T-helper 2 cell treated with Interferon-gamma antibody and Interleukin-4, amounts not matched to agents 5 μg/mL and 100 μg/mL, for 36 hours (primary cell): ENCODE data around the gene DGKZ.

Source experiments
- DNase-seq: peaks from one replicate; pipeline ENCODE4 v3.0.0; 2021; ENCODE audit warnings: low spot score
- H3K27ac Mint-ChIP-seq: one replicate; pipeline ENCODE4 v1.8.0; 2021; ENCODE audit warnings: mild to moderate bottlenecking, mixed read lengths
- H3K27me3 Mint-ChIP-seq: one replicate; pipeline ENCODE4 v1.8.0; 2021; ENCODE audit warnings: low read depth, mixed read lengths
- H3K36me3 Mint-ChIP-seq: one replicate; pipeline ENCODE4 v1.8.0; 2021; ENCODE audit warnings: low read depth, mixed read lengths
- H3K4me1 Mint-ChIP-seq: one replicate; pipeline ENCODE4 v1.8.0; 2021; ENCODE audit warnings: low read depth, mixed read lengths
- H3K4me3 Mint-ChIP-seq: one replicate; pipeline ENCODE4 v1.8.0; 2022; ENCODE audit warnings: mild to moderate bottlenecking, moderate library complexity, mixed read lengths
- H3K9me3 Mint-ChIP-seq: one replicate; pipeline ENCODE4 v1.8.0; 2021; ENCODE audit warnings: mixed read lengths

The DGKZ gene

GRCh38 chr11:46345131-46345597 lies 2.1 kb upstream of the DGKZ start:
- Mint-ChIP-seq H3K27ac (peak overlapping the region; percentile 60), H3K9me3 (no peaks in the 10 kb centered on the region), H3K36me3 (peaks cover 18% of the 10 kb centered on the region), H3K4me1 (peaks cover 64% of the 10 kb centered on the region), H3K4me3 (peak overlapping the region; percentile 89), H3K27me3 (peaks cover 6% of the 10 kb centered on the region)
- DNase-seq: no peak

DNA sequence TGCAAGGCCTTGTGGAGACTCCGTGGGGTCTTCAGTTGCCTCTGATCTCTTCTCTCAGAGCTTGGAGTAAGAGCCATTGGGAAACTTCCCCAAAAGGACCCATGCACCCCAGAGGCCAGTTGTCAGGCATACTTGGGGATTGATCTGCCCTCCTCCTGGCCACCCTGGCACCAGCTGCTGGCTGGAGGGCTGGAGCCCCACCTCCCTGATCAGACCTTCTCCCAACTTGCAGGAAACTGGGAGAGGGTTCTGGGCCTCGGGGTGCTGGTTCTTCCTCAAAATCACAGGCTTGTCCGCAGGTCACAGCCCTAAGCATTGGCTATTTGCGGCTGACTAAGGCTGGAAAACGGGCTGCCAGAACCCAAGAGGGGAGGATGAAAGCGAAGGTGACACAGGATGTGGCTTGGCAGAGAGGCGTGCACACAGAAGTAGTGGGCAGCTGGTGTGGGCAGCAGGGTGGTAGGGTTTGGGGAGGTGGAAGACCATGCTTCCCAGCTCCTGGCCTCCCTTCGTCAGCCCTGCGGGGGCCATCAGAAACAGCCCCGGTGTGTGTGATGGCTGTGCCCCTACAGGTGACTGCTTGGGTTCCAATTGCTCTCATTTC lies 1.3 kb upstream of the DGKZ start:
- H3K27me3 Mint-ChIP-seq: peaks cover 6% of the 10 kb centered on the region
- H3K36me3 Mint-ChIP-seq: peaks cover 20% of the 10 kb centered on the region
- peaks cover 70% of the 10 kb centered on the region for H3K4me1 Mint-ChIP-seq
- peak overlapping the region; percentile 61 for H3K27ac Mint-ChIP-seq
- H3K9me3 Mint-ChIP-seq: no peaks in the 10 kb centered on the region
- DNase-seq: peak; percentile 49
- peak overlapping the region; percentile 89 for H3K4me3 Mint-ChIP-seq

DNA sequence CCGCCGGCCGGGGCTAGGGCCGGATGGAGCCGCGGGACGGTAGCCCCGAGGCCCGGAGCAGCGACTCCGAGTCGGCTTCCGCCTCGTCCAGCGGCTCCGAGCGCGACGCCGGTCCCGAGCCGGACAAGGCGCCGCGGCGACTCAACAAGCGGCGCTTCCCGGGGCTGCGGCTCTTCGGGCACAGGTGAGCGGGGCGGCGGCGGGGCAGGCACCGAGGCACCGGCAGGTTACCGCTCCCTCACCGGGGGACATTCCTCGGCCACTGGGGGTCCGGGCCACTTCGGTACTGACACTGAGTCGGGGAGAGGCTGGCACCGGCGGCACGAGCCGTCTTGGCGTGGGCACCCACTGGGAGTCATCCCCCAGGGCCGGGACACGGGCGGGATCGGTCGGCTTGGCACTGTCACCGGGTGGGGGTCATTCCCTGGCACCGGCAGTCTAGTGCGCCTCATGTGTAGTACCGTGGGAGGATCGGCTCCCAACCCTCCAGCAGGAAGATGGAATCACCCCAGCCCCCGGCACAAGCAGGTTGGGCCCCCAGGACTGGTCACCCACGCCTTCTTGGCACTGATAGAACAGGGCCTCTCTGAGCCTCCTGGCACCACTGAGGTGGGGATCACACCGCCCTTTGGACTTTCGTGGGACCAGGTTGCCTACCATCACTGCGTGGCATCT lies 511 bp downstream of the DGKZ start:
- peaks cover 67% of the 10 kb centered on the region for H3K4me1 Mint-ChIP-seq
- H3K27me3 Mint-ChIP-seq: peaks cover 6% of the 10 kb centered on the region
- no peak for DNase-seq
- peak overlapping the region; percentile 94 for H3K27ac Mint-ChIP-seq
- peak overlapping the region; percentile 95 for H3K4me3 Mint-ChIP-seq
- no peaks in the 10 kb centered on the region for H3K9me3 Mint-ChIP-seq
- peaks cover 28% of the 10 kb centered on the region for H3K36me3 Mint-ChIP-seq

DNA sequence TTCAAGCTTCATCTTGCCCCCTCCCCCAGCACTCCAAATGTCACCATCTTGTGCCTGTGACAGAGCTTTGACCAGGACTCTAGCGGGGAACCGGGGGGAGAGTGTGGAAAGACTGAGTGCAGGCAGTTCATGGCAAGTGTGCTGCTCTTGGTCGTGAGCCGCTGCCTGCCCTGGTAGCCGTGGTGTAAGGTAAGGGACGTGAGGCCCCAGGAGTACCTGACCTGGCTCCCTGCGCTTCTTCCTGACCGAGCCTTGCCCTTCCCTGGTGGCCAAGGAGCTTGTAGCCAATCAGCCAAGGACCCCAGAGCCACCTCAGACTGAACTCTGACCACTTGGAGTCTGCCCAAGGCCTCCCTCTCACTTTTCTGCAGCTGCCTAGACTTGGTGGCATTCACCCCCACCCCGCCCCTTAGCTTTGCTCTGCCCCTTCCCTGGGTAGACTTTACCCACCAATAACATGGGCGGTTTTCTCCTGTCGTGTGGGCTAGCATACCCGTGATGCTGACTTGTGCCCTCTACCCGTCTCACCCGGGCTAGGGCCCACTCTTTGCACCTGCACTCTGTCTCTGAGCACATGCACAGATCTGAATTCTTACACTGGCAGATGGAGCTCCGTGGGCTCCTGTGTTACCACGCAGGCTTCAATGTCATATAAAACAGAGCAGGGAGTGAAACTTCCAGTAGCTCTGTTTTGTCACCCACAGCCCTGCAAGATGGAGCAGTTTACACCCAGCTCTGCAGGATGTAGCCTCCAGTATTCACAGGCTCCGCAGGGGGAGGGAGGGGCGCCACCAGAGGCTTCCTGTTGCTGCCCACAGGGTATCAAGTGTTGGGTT lies 1.5 kb downstream of the DGKZ start:
- Mint-ChIP-seq H3K4me3 (peak overlapping the region; percentile 95), H3K27ac (peak overlapping the region; percentile 94), H3K27me3 (peaks cover 2% of the 10 kb centered on the region), H3K9me3 (no peaks in the 10 kb centered on the region), H3K4me1 (peaks cover 72% of the 10 kb centered on the region), H3K36me3 (peaks cover 35% of the 10 kb centered on the region)
- peak; percentile 60 for DNase-seq

DNA sequence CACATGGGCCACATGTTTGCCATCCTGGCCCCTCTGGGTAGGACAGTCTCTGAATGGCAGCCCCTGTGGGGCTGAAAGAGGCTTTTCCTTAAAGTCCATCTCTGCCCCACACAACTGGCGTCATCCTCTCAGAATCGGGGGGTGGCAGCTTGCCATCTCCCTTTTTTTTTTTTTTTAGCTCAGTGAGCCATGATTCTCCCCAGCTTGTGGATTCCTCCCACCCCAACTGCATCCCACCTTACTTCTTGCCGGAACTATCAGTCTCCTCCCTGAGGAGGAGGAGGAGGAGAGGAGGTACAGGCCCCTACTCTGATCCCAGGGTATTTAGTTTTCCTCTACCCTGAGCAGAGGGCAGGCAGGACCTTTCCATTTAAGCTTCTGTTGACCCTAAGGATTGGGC lies 3.4 kb downstream of the DGKZ start:
- Mint-ChIP-seq H3K4me3 (peak overlapping the region; percentile 26), H3K4me1 (peaks cover 64% of the 10 kb centered on the region), H3K9me3 (no peaks in the 10 kb centered on the region), H3K36me3 (peaks cover 32% of the 10 kb centered on the region), H3K27ac (peak overlapping the region; percentile 57), H3K27me3 (no peaks in the 10 kb centered on the region)
- no peak for DNase-seq

GRCh38 chr11:46351148-46351547 lies 3.9 kb downstream of the DGKZ start:
- Mint-ChIP-seq H3K27me3 (no peaks in the 10 kb centered on the region), H3K4me3 (peak overlapping the region; percentile 74), H3K27ac (peak overlapping the region; percentile 57), H3K36me3 (peaks cover 36% of the 10 kb centered on the region), H3K4me1 (peaks cover 61% of the 10 kb centered on the region), H3K9me3 (no peaks in the 10 kb centered on the region)
- DNase-seq: no peak

DNA sequence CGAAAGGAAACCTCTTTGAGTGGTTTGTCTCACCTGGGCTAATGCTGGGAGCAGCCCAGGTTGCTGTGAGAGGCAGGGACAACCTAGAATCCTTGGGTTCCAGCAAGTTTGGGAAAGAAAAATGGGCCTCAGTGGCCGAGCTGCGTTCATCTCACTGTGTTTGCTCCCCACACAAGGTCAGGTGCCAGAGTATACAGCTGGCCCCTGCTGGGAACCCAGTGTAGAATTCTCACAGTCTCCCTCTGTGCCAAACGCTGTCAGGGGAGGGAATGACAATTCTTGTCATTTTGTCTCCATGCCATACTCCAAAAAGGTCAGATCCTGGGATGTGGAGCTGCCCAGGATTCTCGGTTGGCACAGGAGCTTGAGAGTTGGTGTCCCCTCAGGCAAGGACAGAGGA lies 4.3 kb downstream of the DGKZ start:
- Mint-ChIP-seq H3K4me1 (peaks cover 56% of the 10 kb centered on the region), H3K4me3 (peak overlapping the region; percentile 74), H3K9me3 (no peaks in the 10 kb centered on the region), H3K27me3 (no peaks in the 10 kb centered on the region), H3K36me3 (peaks cover 38% of the 10 kb centered on the region), H3K27ac (peak overlapping the region; percentile 75)
- no peak for DNase-seq

DNA sequence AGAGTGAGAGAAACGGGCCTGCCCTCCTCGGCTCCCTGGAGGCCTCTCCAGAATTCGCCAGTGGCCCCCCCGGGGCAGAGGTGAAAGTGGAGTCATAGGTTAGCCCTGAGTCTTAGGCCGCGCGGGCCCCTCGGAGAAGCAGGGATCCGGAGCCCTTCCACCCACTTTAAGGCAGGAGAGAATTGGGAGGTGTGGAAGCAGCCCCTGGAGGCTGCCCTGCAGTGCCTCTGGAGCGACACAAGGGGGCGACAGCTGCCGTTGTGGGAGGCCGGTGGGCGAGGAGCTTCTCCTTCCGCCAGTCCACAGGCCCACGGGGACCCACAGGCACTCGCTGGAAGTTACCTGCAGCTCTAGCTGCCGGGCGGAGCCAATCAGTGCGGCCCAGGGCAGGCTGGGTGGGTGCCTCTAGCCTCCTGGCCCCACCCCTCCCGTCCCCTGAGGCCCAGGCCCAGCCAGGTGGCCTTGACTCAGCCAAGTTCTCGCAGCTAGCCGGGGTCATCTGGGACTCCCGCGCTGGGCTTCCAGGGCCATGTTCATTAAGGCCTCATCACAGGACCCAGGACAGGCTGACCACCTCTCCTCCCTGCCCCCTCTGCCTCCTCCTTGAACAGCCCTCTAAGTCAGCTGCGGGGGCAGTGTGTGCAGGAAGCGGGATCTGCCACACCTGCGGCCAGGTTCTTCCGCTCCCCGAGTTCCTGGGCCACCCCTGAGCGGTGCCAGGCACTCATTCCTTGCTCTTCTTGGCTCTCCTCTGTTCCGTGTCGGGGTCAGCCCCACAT lies 5.0 kb downstream of the DGKZ start:
- no peaks in the 10 kb centered on the region for H3K27me3 Mint-ChIP-seq
- peak; percentile 62 for DNase-seq
- H3K9me3 Mint-ChIP-seq: no peaks in the 10 kb centered on the region
- H3K27ac Mint-ChIP-seq: peak overlapping the region; percentile 75
- peaks cover 38% of the 10 kb centered on the region for H3K36me3 Mint-ChIP-seq
- H3K4me3 Mint-ChIP-seq: peak overlapping the region; percentile 80
- peaks cover 52% of the 10 kb centered on the region for H3K4me1 Mint-ChIP-seq

DNA sequence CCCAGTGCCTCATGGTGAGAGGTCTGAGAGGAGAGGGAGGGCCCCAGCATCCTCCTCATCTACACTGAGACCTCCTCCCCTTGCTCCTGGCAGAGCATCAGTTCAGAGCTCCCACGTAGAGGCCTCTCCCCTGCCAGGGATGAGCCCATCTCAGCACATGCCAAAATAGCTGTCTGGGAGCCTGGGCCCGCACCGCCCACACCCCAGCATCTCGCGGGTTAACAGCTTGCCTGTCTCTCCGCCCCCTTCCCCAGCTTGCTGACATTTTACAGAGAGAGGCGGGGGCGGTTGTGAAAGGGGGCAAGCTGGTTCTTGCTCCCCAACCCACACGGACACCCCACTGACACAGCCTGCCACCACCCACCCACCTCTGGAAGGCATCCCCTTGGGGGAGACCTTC lies 6.4 kb downstream of the DGKZ start:
- Mint-ChIP-seq H3K36me3 (peaks cover 33% of the 10 kb centered on the region), H3K4me1 (peaks cover 56% of the 10 kb centered on the region), H3K4me3 (peak overlapping the region; percentile 80), H3K27me3 (no peaks in the 10 kb centered on the region), H3K27ac (no peak overlapping the region), H3K9me3 (no peaks in the 10 kb centered on the region)
- peak; percentile 74 for DNase-seq

- Mint-ChIP-seq H3K27me3 (no peaks in the 10 kb centered on the region), H3K4me1 (peaks cover 36% of the 10 kb centered on the region), H3K27ac (no peak overlapping the region), H3K4me3 (no peak overlapping the region), H3K9me3 (no peaks in the 10 kb centered on the region), H3K36me3 (peaks cover 16% of the 10 kb centered on the region)
- no peak for DNase-seq
These were observed 9.7 kb downstream of the DGKZ start for GRCh38 chr11:46356924-46357482.

GRCh38 chr11:46357483-46357936 lies 10.2 kb downstream of the DGKZ start:
- Mint-ChIP-seq H3K4me3 (no peak overlapping the region), H3K27ac (peak overlapping the region; percentile 31), H3K9me3 (no peaks in the 10 kb centered on the region), H3K36me3 (peaks cover 15% of the 10 kb centered on the region), H3K4me1 (peaks cover 38% of the 10 kb centered on the region), H3K27me3 (no peaks in the 10 kb centered on the region)
- no peak for DNase-seq

GRCh38 chr11:46359953-46360352 lies 12.7 kb downstream of the DGKZ start:
- no peak for DNase-seq
- H3K27me3 Mint-ChIP-seq: no peaks in the 10 kb centered on the region
- H3K9me3 Mint-ChIP-seq: no peaks in the 10 kb centered on the region
- no peak overlapping the region for H3K4me3 Mint-ChIP-seq
- H3K27ac Mint-ChIP-seq: no peak overlapping the region
- peaks cover 26% of the 10 kb centered on the region for H3K4me1 Mint-ChIP-seq
- H3K36me3 Mint-ChIP-seq: peaks cover 8% of the 10 kb centered on the region

DNA sequence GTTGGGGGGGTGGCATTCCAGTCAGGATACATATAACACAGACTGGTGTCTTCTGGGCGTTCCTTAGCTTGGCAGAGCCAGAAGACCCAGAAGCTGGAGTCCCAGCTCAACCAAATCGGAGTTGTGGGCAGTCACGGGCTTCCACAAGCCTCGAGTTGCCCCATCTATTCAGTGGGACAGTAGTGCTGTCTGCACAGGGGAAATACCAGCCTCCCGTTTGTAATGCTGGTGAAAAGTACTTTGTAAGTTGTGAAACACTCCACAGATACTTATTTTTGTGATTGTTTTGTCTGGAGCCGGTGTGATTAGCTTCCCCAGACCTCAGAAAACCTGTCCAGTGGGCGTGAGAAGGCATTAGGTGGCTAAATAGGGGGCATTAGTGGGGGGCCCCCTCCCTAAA lies 13.6 kb downstream of the DGKZ start:
- H3K4me1 Mint-ChIP-seq: peaks cover 26% of the 10 kb centered on the region
- no peaks in the 10 kb centered on the region for H3K27me3 Mint-ChIP-seq
- no peak for DNase-seq
- H3K9me3 Mint-ChIP-seq: no peaks in the 10 kb centered on the region
- H3K4me3 Mint-ChIP-seq: peak overlapping the region; percentile 85
- H3K36me3 Mint-ChIP-seq: peaks cover 7% of the 10 kb centered on the region
- peak overlapping the region; percentile 77 for H3K27ac Mint-ChIP-seq
